HCEC 1CT (cell line): ENCODE data around the gene TMEM53.
A peak's percentile ranks its signal among the peaks of the same experiment; 100 is the strongest.

Experiments used
- DNase-seq: peaks from one replicate; pipeline ENCODE4 v3.0.0-alpha.2; 2017

TMEM53 gene

DNA sequence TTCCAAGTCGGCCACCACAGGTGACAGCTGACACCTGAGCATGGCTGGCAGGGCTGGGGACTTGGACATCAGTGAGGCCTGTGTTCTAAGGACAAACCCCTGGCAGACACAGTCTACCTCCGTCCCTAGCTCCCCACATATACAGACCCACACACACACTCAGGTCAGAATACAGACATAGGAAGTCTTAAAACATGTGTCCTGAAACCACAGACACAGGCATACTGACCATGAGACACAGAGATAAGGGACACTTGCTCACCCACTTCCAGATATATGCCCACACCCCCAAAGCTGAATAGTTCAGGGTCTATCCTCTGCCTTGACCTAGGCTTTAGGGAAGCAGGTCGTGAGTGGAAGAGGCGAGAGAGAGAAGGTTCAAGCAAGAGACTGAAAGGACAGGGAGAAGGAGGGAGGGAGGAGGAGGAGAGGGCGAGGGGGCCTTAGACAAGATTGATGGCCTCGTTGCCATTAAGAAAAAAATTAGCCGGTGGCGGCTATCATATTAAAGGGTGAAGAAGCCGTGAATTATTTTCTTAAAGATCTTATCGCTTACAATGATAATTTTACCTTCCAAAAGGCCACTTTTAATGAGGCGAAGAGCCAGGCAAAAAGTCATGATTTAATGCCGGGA, 49.9 kb downstream of the TMEM53 start:
- no peak for DNase-seq

DNA sequence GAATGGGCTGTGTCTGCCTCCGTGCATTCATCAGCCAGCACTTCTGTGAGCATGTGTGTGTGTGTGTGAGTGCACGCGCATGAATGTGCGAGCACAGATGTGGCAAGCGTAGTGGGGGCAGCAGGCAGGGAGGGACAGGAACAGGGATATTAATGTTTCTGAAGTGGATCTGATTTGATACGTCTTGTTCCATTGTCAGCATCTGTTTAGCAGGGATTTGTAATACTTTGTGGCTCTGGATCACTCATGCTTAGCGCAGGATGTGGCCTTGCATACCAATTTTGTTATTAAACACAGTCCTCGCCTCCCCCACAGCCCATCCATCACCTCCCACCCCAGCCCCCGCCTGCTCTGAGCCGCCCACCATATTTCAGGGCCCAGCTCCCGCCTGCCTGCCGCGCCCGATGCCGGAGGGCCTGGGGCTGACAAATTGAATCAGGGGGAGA, 52.4 kb downstream of the TMEM53 start:
- peak; percentile 35 for DNase-seq

DNA sequence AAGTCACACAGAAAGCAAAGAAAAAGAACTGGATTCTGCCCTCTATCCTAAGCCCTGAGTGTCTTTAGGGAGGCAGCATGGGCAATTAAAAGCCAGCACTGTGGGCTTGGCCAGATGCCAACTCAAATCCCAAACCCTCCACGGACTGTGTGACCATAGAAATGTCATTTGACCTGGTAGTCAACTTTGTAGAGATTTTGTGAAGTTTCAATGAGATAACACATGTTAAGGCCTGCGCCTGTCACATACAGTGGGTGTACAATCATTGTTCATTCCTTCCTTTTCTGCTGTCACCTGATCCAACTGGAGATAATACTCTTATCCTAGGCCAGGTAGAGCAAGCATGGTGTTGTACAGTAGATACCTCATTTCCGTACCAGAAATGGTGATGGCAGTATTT, 54.2 kb downstream of the TMEM53 start:
- no peak for DNase-seq

DNA sequence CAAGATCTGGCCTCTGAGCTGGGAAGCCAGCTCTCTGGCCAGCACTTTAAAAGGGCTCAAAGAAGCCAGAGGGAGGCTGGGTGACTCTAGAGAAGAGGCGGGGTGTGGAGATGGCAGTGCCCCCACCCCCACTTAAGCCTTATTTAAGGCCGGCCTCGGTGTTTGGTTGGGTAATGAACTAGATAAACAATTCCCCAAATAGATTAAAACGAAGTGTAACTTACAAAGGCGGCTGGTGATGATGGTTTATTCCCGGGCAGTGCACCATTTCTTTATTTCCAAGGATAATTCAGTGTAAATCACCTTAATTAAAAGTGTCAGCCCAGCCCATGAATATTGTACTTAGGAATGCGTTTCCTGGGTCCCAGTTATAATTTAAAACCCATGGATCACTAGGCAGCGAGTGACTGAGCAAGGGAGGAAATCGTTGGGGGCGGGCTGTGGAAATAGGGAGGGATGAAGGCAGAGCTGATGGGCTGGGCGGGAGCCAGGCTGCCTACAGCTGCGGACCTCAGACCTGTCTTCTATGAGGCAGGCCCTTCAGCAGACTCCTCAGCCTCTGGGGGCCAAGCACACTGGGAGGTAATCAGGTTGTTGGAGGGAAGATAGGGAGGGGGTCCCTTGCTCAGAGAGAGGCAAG, 54.9 kb downstream of the TMEM53 start:
- DNase-seq: peak; percentile 88

DNA sequence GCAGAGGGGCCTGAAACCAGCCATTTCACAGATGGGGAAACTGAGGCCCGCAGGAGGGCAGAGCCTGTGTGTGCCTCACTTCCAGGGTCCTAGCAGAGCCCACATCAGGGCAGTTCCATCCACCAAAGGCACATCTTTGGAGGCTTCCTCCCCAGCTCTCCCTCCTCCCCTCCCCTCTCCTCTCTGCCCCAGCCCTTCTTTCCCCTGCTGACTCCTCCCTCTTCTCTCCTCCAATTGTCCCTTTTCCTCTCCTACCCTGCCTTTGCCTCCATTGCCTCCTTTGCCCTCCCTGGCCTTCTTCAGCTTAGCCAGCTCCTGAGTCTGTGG, 56.6 kb downstream of the TMEM53 start:
- no peak for DNase-seq

DNA sequence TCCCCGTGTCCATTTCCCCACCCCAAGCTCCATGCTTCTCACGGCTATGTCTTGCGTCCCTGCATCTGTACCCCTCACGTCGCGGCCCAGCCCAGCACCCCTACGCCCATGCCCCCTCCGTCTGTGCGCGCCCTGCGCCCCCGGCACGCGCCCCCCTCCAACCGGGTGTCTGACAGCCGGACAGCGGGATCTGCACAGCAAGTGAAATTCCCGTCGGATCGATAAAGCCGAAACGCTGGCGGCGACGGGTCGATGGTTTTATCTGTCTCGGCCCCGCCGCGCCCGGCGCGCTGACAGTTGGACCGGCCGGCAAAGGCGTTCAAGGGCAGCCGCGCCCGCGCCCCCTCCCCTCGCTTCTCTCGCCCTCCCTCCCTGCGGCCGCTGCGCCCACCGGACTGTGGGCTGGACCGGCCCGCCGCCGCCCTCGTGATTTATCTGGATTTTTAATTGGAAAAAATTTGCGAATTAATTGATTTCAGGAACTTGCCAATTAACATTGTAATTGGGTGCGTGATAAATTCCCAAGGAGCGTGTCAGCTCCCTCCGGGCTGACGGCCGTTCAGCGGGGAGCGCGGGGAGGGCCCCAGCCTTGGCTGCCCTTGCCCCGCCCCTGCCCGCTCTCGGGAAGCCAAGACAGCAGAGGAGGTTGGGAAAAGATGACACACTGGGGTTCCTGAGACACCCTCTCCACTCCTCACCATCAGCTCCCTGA, 57.1 kb downstream of the TMEM53 start:
- DNase-seq: peak; percentile 68

DNA sequence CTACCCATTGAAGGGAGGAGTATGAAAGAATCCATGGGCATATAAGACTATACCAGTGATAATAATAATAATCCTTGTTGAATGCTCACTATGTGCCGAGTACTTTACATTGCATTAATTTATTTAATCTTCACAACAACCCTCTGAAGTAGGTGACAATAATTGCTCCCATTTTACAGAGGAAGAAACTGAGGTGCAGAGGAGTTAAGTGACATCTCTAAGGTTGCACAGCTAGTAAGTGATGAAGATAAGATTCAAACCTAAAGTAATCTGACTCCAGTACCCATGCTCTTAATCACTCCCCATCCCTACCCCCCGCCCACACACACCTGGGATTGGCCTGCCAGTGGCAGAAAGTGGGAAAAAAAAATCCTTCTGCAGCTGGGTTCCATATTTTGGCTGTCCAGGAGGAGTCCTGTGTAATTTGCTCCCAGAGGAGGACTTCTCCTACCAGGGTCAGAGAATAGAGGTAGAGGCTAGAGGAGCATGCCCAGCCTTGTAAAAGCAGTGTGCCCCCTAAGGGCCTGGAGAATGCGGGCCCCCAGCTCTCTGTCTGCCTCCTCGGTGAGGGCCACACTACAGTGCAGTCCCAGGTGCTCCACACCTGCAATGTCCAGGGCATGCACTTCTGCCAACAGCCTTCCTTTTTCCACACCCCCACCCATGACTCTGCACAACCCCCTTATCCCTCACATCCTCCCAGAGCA, 57.8 kb downstream of the TMEM53 start:
- no peak for DNase-seq

DNA sequence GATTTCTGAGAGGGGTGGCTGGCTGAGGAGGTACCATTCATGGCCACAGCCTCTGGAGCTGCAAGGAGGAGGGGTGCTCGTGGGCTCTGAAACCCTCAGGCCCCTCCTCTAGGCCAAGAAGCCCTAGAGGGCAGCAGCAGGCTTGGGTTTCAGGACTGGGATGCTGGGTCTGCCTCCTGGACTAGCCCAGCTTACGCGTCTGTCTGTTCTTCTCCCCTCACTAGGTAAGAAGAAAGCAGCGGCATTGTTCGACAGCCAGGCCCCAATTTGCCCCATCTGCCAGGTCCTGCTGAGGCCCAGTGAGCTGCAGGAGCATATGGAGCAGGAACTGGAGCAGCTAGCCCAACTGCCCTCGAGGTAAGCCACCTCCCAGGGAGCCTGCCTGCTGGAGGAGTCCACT, 60.3 kb downstream of the TMEM53 start:
- no peak for DNase-seq

DNA sequence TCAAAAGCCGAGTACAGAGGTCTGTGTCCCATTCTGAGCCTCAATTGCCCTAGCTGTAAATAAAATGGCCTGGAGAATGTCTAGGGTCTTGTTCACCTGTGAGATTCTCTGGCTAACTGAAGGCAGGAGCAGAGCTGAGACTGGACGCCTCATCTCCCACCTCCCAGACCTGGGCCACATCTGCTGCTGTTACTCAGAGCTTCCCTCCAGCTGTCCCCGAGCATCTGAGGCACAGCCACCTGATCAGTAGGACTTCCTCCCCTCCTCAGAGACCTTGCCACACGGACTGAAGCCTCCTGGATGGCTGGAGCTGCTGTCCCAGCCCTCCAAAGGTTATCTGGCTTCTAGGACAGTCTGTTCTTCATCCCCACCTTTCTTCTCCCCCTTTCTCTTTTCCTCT, 62.4 kb downstream of the TMEM53 start:
- no peak for DNase-seq

DNA sequence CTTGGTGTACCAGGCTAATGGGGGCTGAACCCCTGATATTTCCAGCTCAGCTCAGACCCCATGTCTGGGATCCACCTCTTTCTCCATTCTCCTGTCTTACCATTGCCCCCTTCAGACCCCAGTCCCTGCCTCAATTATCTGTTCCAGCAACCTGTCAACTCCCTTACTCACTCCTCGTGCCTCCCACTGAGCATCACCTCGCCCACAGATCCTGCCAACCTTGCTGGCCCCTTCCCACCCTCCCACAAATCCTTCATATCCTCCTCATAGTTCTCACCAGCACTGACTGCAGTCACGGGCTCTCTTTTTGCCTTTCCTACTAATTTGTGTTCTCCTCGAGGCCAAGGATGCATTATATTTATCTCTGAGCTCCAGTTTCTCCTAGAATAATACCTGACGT, 62.9 kb downstream of the TMEM53 start:
- DNase-seq: no peak

DNA sequence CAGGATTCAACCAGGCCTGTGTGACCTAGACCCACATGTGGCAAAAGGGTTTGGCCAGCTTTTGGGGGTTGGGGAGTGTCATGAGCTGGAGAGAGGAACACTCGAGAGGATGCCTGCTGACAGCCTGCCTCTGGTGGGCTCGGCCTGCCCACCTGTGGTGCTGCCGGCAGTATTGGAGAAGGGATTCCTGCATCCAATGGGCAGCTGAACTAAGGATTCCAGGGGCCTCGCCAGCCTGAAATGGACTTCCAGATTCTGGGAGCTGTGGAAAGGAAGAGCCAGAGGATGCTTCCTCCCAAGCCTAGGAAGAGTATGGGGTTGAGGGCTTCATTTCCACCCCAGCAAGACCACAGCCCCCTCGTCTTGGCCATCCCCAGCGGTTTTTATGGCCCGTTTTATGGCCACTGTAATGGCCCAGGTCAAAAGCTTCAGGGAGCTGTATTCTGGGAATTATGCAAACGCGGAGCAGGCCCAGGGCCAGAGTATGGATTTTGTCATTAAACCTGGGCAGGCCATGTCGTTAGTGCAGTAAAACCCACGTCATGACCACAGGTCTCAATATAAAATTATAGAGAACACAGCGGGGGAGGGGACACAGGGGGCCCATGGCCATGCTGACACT, 63.6 kb downstream of the TMEM53 start:
- DNase-seq: no peak

DNA sequence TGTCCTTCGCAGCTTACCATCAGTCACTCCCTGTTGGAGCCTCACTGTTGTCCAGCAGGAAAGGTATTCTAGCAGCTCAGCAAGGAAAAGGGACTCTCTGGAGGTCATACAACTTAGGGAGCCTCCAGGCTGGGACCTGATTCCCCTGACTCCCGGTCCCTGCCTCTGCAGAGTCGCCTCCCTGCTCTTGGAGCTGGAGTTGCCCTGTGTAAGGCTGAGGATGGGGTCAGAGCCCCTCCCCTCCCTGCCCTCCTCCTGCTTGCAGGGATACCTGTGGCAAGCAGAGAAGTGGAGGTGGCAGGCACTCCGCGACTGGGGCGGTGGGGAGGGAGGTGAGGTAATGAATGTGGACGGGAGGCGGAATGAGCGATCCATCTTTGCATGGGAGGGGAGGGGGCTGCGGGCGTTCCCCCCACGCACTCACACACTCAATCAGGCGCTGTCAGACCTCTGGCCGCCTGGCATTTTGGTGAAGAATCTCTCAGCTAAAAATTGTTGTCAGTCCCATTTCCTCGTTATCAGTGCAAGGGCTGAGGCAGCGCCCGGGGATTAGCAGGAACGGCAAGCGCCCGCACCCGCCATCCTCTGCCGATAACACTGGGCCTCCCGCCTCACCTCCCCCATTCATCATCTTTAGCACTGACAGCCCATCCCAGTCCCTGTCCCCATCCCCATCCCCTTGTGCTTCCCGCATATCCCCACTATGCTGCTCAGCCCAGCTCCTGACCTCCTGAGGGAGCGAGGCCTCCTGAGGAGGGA, 64.3 kb downstream of the TMEM53 start:
- no peak for DNase-seq

DNA sequence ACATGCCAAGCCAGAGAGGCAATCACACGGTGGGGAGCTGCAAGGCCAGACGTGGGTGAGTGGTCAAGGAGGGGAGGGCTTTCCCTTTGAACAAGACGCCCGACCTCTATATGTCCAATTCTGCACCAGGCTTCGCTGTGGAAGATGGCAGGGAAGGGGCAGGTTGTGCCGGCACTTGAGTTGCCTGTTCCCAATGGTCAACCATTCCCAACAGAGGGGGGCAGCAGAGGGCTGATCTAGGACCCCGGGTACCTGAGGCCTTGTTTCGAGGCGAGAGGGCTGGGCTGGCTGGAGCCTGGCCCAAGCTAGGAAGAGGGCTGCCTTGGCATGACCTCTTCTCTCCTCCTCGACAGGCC, 64.9 kb downstream of the TMEM53 start:
- DNase-seq: peak; percentile 44

DNA sequence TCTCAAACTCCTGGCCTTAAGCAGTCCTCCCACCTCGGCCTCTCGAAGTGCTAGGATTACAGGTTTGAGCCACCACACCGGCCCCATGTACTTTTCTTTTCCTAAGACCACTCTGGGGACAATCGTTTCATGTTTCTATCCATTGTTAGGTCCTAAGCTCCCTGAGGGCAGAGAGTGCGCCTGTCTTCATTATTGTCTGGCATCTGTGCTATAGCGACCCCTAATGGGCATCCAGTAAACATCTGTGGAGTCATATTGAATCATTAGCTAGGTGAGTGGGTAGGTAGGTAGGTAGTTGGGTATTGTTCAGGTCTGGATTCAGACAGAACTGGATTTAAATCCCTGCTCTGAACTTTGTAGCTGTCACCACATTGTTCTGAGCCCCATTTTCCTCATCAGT, 66.1 kb downstream of the TMEM53 start:
- no peak for DNase-seq

DNA sequence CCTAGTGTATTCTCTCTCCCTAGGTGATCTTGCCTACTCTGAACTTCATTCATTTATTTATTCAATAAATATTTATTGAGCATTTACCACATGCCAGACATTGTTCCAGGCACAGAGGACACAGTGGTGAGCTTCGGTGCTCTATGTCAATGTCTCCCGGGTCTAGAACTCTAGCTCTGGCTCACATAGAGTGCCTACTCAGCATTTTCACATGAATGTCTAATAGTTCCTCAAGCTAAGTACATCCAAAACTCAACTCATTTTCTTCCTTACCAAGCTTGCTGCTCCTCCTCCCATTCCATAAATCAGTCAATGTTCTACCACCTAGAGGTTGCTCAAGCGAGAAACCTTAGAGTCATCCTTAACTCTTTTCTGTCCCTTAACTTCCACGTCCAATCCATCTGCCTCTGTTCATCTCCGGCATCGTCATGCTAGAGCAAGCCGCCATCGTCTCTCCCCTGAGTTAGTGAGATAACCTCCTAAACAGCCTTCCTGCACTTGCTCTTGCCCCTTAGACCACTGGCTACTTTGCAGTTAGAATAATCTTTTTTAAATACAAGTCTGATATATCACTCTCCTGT, 67.5 kb downstream of the TMEM53 start:
- no peak for DNase-seq

DNA sequence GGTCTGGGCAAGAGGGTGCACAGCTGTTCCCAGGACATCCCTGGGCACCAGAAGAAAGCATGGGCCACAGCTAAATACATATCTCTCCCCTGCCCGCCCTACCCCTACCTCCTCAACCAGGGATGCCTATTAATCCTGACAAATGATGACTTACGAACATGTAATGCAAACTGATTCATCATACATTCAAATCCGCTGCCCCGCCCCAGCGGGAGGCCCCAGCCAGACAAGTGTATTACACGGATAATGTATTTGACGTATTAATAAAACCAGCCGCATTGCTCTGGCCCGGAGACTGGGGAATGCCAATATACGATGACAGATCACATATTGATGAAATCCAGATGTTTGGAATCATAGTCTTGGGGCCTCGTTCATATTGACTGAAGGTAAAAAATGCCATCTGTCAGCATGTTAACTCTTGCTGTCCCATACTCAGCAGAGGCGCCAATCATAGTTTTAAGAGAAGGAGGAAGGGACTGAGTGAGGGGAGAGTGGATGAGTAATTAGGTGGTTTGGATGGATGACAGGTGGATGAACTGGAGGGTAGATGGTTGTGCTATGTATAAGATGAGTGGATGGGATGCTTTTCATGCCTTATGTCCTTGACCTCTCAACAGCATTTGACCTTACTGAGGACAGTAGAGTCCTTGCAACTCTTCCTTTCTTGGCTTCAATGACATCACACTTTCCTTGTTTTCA, 68.2 kb downstream of the TMEM53 start:
- no peak for DNase-seq

DNA sequence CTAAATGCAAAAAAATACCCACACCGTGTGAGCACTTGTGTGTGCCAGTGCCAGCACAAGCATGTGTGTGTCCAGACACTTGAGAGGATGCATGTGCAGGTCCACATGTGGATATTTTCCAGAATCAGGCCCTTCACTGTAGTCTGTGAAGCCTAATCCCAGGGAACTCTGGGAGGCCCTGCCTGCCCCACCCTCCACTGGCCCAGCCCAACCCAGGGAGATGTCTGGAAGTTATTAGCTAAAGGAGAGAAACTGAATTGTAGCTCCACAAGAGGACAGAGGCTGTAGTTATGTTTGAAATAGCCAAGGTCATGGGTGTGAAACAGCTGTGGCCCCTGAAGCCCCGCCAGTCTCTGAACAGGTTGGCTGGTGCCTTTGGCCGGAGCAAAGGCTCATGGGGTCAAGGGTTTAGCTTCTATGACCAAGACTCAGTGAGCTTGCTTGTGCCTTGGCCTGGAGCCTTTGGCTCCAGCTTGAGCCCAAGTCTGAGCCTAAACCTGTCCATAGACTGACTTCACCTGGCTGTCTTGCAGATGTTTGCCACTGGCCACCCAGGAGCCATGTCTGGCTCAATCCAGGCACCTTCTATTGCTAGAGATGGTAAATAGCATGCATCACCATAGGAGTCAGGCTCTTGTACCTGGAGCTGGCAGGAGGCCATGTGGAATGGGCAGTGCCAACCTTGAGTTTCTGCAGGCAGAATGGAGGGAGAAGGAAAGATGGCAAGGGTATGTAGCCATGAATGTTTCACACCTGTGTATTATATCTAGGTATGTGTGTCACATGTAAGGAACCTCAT, 69.9 kb downstream of the TMEM53 start:
- no peak for DNase-seq

DNA sequence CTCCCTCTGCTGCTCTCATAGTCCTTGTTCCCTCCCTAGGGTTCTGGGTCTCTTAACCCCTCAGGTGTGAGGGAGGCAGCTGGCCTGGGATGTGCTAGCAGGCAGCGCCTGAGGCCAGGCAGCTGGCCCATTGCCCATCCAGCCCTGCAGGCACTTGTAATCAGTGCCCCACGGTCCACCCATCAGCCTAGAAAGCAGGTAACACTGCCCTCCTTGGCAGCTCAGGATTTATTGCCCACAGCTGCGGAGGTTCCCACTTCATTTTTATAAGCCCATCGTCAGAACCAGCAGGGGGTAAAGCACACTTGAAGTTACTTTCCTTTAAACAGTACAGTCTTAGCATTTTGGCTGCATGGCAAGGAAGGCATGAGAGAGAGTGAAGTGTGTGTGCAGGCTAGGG, 70.6 kb downstream of the TMEM53 start:
- no peak for DNase-seq
